ENCODE measurements around the gene CSRNP3. TPM values are rescaled to one million over a fixed set of nuclear protein-coding genes. Genes with fewer than 3 reads are reported as not detected.
A peak's percentile ranks its signal among the peaks of the same experiment; 100 is the strongest.

The CSRNP3 gene
- total RNA-seq, 1 experiment from 2014 or later = 0.41 TPM

- no peaks in the 10 kb centered on the region for H3F3A ChIP-seq (ENCODE audit: insufficient read depth, low read depth)
- DNase-seq = no peak
- no peaks in the 10 kb centered on the region for H3K27me3 ChIP-seq (ENCODE audit: insufficient read depth, low read depth)
- POLR2A ChIA-PET (ENCODE audit: unreplicated experiment) = no interaction called here
- no peak for TF ChIP-seq EZH2 (IDR thresholded peaks at IDR 0.05; ENCODE audit: low read depth)
- H3K4me3 ChIP-seq = no peak overlapping the region
- no peaks in the 10 kb centered on the region for H3K36me3 ChIP-seq (ENCODE audit: low read depth)
- intact Hi-C loops (cut with micrococcal nuclease; ENCODE audit: unreplicated experiment) = no loop called here
- no peaks in the 10 kb centered on the region for H3K79me2 ChIP-seq (ENCODE audit: low read depth)
- H4K20me1 ChIP-seq (ENCODE audit: insufficient read depth) = no peaks in the 10 kb centered on the region
- H2AFZ ChIP-seq = no peak overlapping the region
- no peak overlapping the region for H3K27ac ChIP-seq
- no peaks in the 10 kb centered on the region for H3K9me2 ChIP-seq (ENCODE audit: insufficient read depth)
- no peak overlapping the region for H3K4me2 ChIP-seq
- no peaks in the 10 kb centered on the region for H3K9me3 ChIP-seq (ENCODE audit: insufficient read depth, low read depth)
- H3K4me1 ChIP-seq (replicated peaks; ENCODE audit: insufficient read depth) = no peaks in the 10 kb centered on the region
- CTCF ChIA-PET = no interaction called here
- BruUV-seq (replicated peaks) = no TSS peak
These were observed 102.7 kb downstream of the CSRNP3 start for GRCh38 chr2:165572151-165572550.

GRCh38 chr2:165573534-165574461 lies 104.3 kb downstream of the CSRNP3 start:
- POLR2A ChIA-PET (ENCODE audit: unreplicated experiment) = no interaction called here
- intact Hi-C loops (cut with micrococcal nuclease; ENCODE audit: unreplicated experiment) = no loop called here

GRCh38 chr2:165575044-165575615 lies 105.6 kb downstream of the CSRNP3 start:
- Histone ChIP-seq H3K4me3 (no peak overlapping the region), H2AFZ (no peak overlapping the region), H3K79me2 (ENCODE audit: low read depth) (no peaks in the 10 kb centered on the region), H3K9me2 (ENCODE audit: insufficient read depth) (no peaks in the 10 kb centered on the region), H3F3A (ENCODE audit: insufficient read depth, low read depth) (no peaks in the 10 kb centered on the region), H3K36me3 (ENCODE audit: low read depth) (no peaks in the 10 kb centered on the region), H3K4me1 (replicated peaks; ENCODE audit: insufficient read depth) (no peaks in the 10 kb centered on the region), H4K20me1 (ENCODE audit: insufficient read depth) (no peaks in the 10 kb centered on the region), H3K9me3 (ENCODE audit: insufficient read depth, low read depth) (no peaks in the 10 kb centered on the region), H3K4me2 (no peak overlapping the region), H3K27ac (no peak overlapping the region), H3K27me3 (ENCODE audit: insufficient read depth, low read depth) (no peaks in the 10 kb centered on the region)
- TF ChIP-seq EZH2 (IDR thresholded peaks at IDR 0.05; ENCODE audit: low read depth) = no peak
- POLR2A ChIA-PET (ENCODE audit: unreplicated experiment) = no interaction called here
- intact Hi-C loops (cut with micrococcal nuclease; ENCODE audit: unreplicated experiment) = no loop called here
- CTCF ChIA-PET = no interaction called here
- no TSS peak for BruUV-seq (replicated peaks)
- DNase-seq = no peak

More at GRCh38 chr2:165573534-165574461, 104.3 kb downstream of the CSRNP3 start:
- peak overlapping the region; percentile 51 for H3K4me2 ChIP-seq
- H3K9me3 ChIP-seq (ENCODE audit: insufficient read depth, low read depth) = no peaks in the 10 kb centered on the region
- no TSS peak for BruUV-seq (replicated peaks)
- TF ChIP-seq CTCF (conservative IDR thresholded peaks at IDR 0.05) (no peak), EZH2 (IDR thresholded peaks at IDR 0.05; ENCODE audit: low read depth) (no peak)
- H3K4me1 ChIP-seq (replicated peaks; ENCODE audit: insufficient read depth) = no peaks in the 10 kb centered on the region
- no peaks in the 10 kb centered on the region for H3K9me2 ChIP-seq (ENCODE audit: insufficient read depth)
- H3F3A ChIP-seq (ENCODE audit: insufficient read depth, low read depth) = no peaks in the 10 kb centered on the region
- H3K79me2 ChIP-seq (ENCODE audit: low read depth) = no peaks in the 10 kb centered on the region
- H4K20me1 ChIP-seq (ENCODE audit: insufficient read depth) = no peaks in the 10 kb centered on the region
- CTCF ChIA-PET = no interaction called here
- peak overlapping the region; percentile 36; the same call in 1 of the 2 replicates for H3K4me3 ChIP-seq
- H3K36me3 ChIP-seq (ENCODE audit: low read depth) = no peaks in the 10 kb centered on the region
- no peaks in the 10 kb centered on the region for H3K27me3 ChIP-seq (ENCODE audit: insufficient read depth, low read depth)
- peak in 1 of 2 experiments; percentile 18 for DNase-seq
- H3K27ac ChIP-seq = no peak overlapping the region
- H2AFZ ChIP-seq = peak overlapping the region; percentile 72

- Histone ChIP-seq H3F3A (ENCODE audit: insufficient read depth, low read depth) (no peaks in the 10 kb centered on the region), H3K4me3 (no peak overlapping the region), H3K9me2 (ENCODE audit: insufficient read depth) (no peaks in the 10 kb centered on the region), H3K4me2 (no peak overlapping the region), H3K79me2 (ENCODE audit: low read depth) (no peaks in the 10 kb centered on the region), H3K27me3 (ENCODE audit: insufficient read depth, low read depth) (no peaks in the 10 kb centered on the region), H3K27ac (no peak overlapping the region), H3K36me3 (ENCODE audit: low read depth) (no peaks in the 10 kb centered on the region), H4K20me1 (ENCODE audit: insufficient read depth) (no peaks in the 10 kb centered on the region), H2AFZ (no peak overlapping the region), H3K9me3 (ENCODE audit: insufficient read depth, low read depth) (no peaks in the 10 kb centered on the region), H3K4me1 (replicated peaks; ENCODE audit: insufficient read depth) (no peaks in the 10 kb centered on the region)
- no peak for DNase-seq
- no peak for TF ChIP-seq CTCF (conservative IDR thresholded peaks at IDR 0.05)
- no peak for TF ChIP-seq EZH2 (IDR thresholded peaks at IDR 0.05; ENCODE audit: low read depth)
- ChIA-PET POLR2A (ENCODE audit: unreplicated experiment) (no interaction called here), CTCF (no interaction called here)
- intact Hi-C loops (cut with micrococcal nuclease; ENCODE audit: unreplicated experiment) = no loop called here
- no TSS peak for BruUV-seq (replicated peaks)
These were observed 107.1 kb downstream of the CSRNP3 start for GRCh38 chr2:165576409-165577154.
